Right renal pelvis (tissue), 4 donors: ENCODE data around the gene SLC45A3. TPM values are rescaled to one million over a fixed set of nuclear protein-coding genes. Genes with fewer than 3 reads are reported as not detected.
A peak's percentile ranks its signal among the peaks of the same experiment; 100 is the strongest.
"Not testable (repeated sequence)": the region's sequence is repeated elsewhere in the genome, so short reads cannot be mapped to it uniquely, and the experiment has no call there.

Experiments
- DNase-seq, 4 donors: peaks; one replicate each; pipeline ENCODE4 v3.0.0-alpha.2; 2013; ENCODE audit warnings: low read depth in 4 of 4, low spot score in 3 of 4, missing footprints in 1 of 4
- polyA plus RNA-seq, 4 donors: library from polyadenylated mRNA; unstranded; fragments of 120-200 nt; gene quantifications; one replicate each; pipeline ENCODE4 v1.2.1, GENCODE V29; 2013; ENCODE audit not compliant: insufficient read length in 4 of 4

SLC45A3 gene
- polyA plus RNA-seq = 10 to 100 TPM in 2 of 4 donors, 1 to 10 TPM in 2; 9.3 to 10.1 (median 9.8) TPM

- DNase-seq = no peak
These were observed at the start of gene SLC45A3 for GRCh38 chr1:205680073-205680851. TSS of gene SLC45A3 (minus strand) at chr1:205680509. CDS start at chr1:205664656, 15,853 bp downstream.

DNA sequence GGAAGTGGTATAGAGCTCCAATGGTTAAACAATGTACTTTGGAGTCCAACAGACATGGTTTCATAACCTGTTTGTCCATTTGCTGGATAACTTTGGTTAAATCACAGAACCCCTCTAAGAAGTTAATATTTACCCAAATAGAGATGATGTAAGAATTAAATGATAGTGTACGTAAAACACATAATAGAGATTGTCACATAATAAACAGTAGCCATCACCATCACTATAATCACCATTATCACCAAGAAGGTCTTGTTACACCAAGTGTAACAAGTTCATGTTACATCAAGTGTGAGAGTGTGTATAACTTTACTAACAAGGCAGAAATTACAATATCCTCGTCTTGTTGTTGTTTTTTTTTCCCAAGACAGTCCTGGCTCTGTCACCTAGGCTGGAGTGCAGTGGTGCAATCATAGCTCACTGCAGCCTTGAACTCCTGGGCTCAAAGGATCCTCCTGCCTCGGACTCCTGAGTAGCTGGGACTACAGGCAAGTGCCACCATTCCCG lies 46.4 kb upstream of the SLC45A3 start:
- DNase-seq = no peak

DNA sequence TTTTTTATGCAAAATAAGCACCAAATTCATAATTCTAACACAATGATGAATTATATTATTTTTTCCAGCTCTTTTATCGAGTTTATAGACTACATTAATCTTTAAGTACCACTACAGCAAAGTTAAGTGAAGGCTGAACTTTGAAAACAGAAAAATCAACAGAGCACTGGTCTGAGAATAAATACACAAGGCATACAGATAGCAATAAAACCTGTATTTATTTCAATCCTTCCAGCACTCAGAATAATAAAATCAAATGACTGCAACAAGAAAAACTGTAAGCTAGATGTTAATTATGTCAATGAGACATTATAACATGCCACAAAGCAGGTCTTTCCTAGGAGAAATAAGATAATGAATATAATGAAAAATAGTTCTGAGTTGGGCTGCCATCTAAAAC lies 45.2 kb upstream of the SLC45A3 start:
- DNase-seq = no peak

- not testable (repeated sequence) for DNase-seq
These were observed 40.4 kb upstream of the SLC45A3 start for GRCh38 chr1:205720740-205721139.

DNA sequence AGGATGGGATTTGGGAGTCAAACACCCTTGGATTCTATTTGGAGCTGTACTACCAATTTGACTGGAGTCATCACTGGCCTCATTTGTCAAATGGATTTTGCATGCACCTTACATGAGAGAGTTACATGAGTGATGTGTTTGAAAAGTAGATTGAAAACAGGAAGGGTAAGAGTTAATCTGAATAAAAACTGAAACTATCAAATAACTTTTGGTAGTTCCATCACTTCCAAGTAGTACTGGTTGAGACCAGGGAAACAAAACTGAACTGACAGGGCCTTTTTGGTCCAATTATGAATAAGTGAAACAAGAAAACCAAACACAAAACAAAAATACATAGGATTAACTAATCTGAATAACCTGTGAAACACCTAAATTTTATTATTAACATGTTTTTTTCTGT lies 39.5 kb upstream of the SLC45A3 start:
- DNase-seq = no peak

GRCh38 chr1:205719015-205719414 lies 38.7 kb upstream of the SLC45A3 start:
- DNase-seq = no peak

GRCh38 chr1:205716371-205717132 lies 36.2 kb upstream of the SLC45A3 start:
- no peak for DNase-seq

GRCh38 chr1:205715628-205716027 lies 35.3 kb upstream of the SLC45A3 start:
- no peak for DNase-seq

DNA sequence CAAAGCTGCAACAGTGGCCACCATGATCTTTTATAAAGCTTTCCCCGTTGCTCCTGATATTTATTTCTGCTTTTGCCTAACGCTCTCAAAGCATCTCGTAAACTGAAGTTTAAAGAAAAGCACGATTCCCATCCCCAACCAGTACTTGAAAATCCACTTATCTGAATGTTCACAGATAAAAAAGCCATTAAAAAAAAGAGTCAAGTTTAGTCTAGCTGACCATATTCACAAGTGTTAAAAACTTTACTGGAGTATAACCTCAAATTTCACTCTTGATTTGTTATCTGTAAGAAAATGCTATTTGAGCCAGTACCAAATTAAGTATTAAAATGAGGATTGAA lies 34.6 kb upstream of the SLC45A3 start:
- no peak for DNase-seq

DNA sequence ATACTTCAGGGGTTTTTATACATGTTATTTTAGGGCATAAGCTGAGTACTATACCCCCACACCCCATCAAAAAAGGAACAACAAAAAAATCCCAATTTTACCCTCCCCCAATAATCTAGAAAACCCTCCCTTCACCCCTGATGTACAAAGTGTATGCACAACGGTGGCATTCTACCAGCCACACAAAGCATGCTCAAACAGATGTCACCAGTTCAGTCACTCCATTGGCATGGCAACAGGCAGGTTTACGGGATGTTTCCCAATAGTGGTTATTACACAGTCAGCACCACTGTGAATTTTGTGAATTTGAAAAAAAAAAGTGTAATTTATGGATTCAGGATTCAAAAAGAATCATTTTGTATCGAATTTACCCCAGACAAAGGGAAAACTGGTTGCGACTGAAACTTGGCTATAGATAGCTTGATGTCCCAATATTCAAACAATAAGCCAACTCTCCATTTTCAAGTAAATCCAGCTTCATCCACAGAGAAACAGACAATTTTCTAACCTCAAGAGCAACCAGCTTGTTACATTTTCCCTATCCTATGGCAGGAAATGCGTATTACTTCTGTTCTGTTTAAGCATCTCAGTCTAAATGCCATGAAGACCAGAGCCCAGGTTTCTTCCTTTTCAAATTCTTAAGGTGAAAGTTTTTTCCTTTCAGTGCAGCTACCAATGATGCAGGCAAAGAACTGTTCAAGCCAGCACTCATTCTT lies 34.0 kb upstream of the SLC45A3 start:
- no peak for DNase-seq

DNA sequence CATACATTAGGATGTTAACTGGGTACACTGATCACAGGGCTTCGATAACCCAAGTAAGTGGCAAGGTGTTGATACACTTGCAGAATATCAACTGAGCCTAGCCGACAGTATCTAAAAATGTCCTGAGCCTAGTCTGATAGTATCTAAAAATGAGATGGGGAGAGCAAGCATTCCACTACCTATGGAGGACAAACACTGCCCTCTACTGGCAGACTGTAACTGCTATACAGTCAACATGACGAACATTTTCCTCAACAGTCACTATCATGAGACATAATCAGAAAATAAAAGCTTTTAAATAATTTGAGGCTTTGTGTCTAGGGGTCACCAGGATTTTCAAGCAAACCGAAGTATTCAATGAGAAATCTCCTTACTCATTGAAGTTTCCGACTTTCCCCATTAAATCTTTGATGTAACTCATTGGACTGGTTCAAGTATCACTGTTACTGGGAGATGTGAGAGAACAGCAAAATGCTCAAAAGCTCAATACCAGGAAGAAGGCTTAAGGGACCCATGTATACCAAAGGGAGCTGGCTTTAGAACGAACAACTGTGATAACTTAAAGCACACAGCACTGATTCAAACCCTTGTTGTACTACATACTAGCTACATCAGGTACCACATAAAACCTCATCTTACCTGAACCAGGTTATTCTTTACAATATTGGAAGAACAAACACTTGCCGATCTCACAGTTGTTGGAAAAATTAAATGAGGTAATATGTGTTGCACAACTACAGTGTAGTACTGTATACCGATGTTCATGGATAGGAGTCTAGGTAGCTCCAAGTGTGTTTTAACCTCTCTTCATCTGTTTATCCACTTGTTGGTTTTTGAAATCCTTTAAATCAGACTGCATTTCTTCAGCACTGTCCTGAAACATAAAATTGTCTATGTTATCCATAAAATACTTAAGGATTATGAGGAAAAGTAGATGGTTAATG lies 31.1 kb upstream of the SLC45A3 start:
- peak; percentile 66 to 75 (median 72) for DNase-seq

DNA sequence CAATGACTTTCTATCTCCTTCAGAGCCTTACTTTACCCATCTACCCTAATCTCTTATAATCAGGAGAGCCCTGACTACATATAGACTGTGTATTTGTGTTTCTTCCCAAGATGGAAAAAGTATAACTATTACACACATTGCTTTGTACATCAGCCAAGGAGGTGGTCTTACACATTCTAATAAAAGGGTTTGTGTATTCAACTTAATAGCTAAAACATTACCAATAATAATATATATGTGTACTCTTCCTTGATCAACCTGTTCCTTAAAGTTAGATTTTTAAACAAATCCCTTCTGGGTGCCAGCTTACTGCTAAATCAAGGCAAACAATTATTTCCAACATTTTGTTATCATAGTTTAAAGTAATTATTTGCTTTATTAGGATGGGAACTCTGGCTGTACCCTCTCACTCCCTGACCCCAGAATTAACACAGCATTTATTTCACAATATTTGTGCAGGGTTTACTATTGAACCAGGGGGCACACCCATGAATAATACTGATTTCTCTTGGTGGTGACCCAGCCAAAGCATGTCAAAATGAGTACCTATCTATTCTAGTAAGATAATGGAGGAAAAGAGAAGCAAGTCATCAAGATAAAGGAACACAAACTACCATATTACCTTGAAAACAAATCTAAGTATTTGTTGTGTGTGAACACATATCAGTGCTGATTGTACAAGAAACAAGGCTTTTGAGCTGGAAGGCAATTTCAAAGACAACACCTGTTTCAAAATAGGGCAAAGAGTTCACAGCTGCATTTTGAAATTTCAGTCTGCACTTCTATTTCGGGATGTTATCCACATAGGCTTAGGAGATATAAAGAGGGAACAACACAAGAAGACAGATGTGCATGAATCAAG lies 30.1 kb upstream of the SLC45A3 start:
- DNase-seq = no peak

DNA sequence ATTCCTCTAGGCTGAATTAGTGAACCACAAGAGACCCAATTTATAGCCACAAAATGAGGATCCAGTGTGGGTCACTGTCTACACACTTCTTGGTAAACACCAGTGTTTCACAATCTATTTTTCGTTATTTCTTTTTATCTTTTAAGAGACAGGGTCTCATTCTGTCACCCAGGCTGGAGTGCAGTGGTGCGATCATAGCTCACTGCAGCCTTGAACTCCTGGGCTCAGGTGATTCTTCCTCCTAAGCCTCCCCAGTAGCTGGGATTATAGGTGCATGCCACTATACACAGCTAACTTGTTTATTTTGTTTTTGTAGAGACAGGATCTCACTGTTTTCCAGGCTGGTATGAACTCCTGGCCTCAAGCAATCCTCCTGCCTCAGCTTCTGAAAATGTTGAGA lies 29.3 kb upstream of the SLC45A3 start:
- DNase-seq = no peak

DNA sequence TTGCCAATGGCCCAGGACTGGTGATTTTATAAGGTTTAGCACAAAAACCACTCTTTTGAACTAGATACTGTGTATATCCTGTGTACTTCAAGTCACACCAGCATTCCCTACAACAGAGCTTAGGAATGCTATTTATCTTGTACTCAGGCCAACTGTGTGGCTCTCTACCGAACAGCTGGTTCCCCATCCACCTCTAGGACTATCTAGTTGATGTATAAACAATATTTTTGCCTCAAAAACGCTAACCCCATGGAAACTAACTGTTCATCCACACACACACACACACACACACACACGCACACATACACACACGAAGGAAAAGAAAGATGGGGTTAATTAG lies 28.7 kb upstream of the SLC45A3 start:
- no peak for DNase-seq

- DNase-seq = no peak
These were observed 26.5 kb upstream of the SLC45A3 start for GRCh38 chr1:205706601-205707502.

DNA sequence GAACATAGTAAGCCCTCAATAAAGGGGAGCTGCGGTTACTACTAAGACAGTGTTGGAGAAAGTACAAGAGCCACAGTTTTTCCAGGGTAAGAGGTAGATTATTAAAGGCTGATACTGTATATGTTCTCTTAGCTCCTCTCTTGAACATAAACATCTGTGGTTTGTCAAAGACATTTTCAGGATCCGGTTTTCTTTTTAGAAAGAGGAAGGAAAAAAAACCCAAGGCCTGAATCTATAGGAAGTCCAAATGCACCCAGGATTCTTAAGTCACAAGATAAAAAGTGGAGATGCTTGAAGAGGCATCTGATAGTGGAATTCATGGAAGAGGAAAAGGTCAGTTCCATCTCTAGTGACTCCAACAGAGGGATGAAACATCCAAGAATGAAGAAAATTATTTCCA lies 24.6 kb upstream of the SLC45A3 start:
- DNase-seq = no peak

DNA sequence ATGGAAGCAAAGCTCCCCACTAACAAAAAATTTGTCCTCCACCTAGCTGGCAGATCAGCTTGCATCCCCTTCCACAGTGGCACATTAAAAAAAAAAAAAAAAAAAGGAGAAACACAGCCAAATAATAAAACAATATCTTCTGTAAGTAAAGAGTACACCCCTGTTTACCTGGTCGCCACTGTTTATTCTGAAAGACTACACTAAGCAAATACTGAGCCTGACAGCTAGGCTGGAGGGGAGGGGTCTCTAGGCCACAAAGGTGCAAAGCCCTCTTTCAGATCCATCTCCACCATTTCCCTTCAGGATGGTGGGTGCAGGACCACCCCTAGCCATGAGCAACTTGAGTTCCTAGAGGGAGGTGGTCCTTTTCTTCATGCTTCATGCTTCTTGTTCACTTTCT lies 22.8 kb upstream of the SLC45A3 start:
- no peak for DNase-seq

GRCh38 chr1:205701891-205702290 lies 21.6 kb upstream of the SLC45A3 start:
- DNase-seq = no peak
